ENCODE results near the gene GPR6.

Gene GPR6

GRCh38 chr6:109998159-109998785, 20.2 kb downstream of the GPR6 start:
- DNase-seq (ENCODE audit: low read depth in 2 of 2, low spot score in 1 of 2) = no peak

- no peak for DNase-seq (ENCODE audit: low read depth in 2 of 2, low spot score in 1 of 2)
Observed at GRCh38 chr6:109999740-110000139, 21.6 kb downstream of the GPR6 start.

- DNase-seq (ENCODE audit: low read depth in 2 of 2, low spot score in 1 of 2) = no peak
Observed at GRCh38 chr6:110002676-110003075, 24.6 kb downstream of the GPR6 start.

GRCh38 chr6:110013386-110013785, 35.3 kb downstream of the GPR6 start:
- DNase-seq (ENCODE audit: low read depth in 2 of 2, low spot score in 1 of 2) = no peak

GRCh38 chr6:110015206-110015605, 37.1 kb downstream of the GPR6 start:
- no peak for DNase-seq (ENCODE audit: low read depth in 2 of 2, low spot score in 1 of 2)

GRCh38 chr6:110017306-110017705, 39.2 kb downstream of the GPR6 start:
- DNase-seq (ENCODE audit: low read depth in 2 of 2, low spot score in 1 of 2) = no peak

- no peak for DNase-seq (ENCODE audit: low read depth in 2 of 2, low spot score in 1 of 2)
Observed at GRCh38 chr6:110017946-110018345, 39.8 kb downstream of the GPR6 start.

- no peak for DNase-seq (ENCODE audit: low read depth in 2 of 2, low spot score in 1 of 2)
Observed at GRCh38 chr6:110018486-110018885, 40.4 kb downstream of the GPR6 start.

GRCh38 chr6:110020888-110021287, 42.8 kb downstream of the GPR6 start:
- DNase-seq (ENCODE audit: low read depth in 2 of 2, low spot score in 1 of 2) = no peak

- no peak for DNase-seq (ENCODE audit: low read depth in 2 of 2, low spot score in 1 of 2)
Observed at GRCh38 chr6:110029144-110029543, 51.0 kb downstream of the GPR6 start.

All from stimulated activated CD8-positive, alpha-beta memory T cell treated with anti-CD3 and anti-CD28 coated beads, Interleukin-4, amount 100 ng/mL, for 1 hour (primary cell).